Measurements from ENCODE around the gene ICA1. TPM values are rescaled to one million over a fixed set of nuclear protein-coding genes. Genes with fewer than 3 reads are reported as not detected.

Gene ICA1
- total RNA-seq, 1 donor from 2014 or later: 13.1 TPM

DNA sequence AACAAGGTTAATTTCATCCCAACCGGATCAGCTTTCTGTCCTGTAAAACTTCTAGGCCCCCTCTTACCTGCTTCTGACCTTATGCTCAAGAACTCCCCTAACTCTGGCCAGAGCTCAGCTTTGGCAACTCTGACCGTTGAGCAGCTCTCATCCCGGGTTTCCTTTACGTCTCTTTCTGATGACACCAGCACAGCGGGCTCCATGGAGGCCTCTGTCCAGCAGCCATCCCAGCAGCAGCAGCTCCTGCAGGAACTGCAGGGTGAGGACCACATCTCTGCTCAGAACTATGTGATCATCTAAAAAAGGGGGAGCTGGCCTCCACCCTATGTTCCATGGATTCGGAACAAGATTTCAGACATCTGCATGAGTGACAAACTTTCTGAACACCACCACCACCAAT is 175.7 kb downstream of the ICA1 start:
- Histone ChIP-seq H3K9ac (no peak overlapping the region), H2AFZ (replicated peaks) (no peak overlapping the region), H3K27me3 (no peaks in the 10 kb centered on the region), H3K79me2 (ENCODE audit: low read depth) (no peaks in the 10 kb centered on the region), H3K4me2 (no peak overlapping the region), H3K27ac (peak overlapping the region; percentile 42), H4K20me1 (ENCODE audit: low read depth) (no peaks in the 10 kb centered on the region), H3K4me1 (peaks cover 14% of the 10 kb centered on the region), H3K4me3 (no peak overlapping the region), H3F3A (ENCODE audit: low read depth) (no peaks in the 10 kb centered on the region), H3K36me3 (peaks cover 3% of the 10 kb centered on the region), H3K9me3 (ENCODE audit: low read depth) (no peaks in the 10 kb centered on the region)
- DNase-seq (ENCODE audit: low spot score): no peak
- TF ChIP-seq, protein P1, sequence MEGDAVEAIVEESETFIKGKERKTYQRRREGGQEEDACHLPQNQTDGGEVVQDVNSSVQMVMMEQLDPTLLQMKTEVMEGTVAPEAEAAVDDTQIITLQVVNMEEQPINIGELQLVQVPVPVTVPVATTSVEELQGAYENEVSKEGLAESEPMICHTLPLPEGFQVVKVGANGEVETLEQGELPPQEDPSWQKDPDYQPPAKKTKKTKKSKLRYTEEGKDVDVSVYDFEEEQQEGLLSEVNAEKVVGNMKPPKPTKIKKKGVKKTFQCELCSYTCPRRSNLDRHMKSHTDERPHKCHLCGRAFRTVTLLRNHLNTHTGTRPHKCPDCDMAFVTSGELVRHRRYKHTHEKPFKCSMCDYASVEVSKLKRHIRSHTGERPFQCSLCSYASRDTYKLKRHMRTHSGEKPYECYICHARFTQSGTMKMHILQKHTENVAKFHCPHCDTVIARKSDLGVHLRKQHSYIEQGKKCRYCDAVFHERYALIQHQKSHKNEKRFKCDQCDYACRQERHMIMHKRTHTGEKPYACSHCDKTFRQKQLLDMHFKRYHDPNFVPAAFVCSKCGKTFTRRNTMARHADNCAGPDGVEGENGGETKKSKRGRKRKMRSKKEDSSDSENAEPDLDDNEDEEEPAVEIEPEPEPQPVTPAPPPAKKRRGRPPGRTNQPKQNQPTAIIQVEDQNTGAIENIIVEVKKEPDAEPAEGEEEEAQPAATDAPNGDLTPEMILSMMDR (IDR thresholded peaks at IDR 0.05): no peak
- TF ChIP-seq EZH2phosphoT487 (IDR thresholded peaks at IDR 0.05) (no peak), EZH2 (IDR thresholded peaks at IDR 0.05) (no peak)
- Mint-ChIP-seq H3K36me3 (peaks cover 10% of the 10 kb centered on the region), H3K4me1 (peaks cover 10% of the 10 kb centered on the region), H3K27me3 (ENCODE audit: insufficient read depth, low read depth) (no peaks in the 10 kb centered on the region), H3K4me3 (no peak overlapping the region), H3K27ac (peak overlapping the region; percentile 3), H3K9me3 (no peaks in the 10 kb centered on the region)

DNA sequence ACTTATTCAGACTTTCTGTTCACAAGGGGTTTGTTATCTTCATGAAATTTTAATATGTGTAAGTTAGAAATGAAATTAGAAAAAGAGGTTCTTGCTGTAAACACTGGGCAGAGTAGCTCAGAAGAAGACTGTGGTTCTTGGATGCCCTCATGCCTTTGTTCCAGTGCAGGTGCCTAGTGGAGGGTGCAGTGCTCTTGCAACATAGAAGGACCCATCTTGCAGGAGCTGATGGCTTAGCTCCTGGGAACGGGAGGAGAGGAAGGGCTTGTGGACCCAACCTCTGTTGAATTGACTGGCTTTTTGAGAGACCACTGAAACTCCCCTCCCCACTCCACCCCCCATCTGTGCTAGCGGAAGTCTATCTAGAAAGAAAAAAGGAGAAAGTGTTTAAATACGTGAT is 176.5 kb downstream of the ICA1 start:
- DNase-seq (ENCODE audit: low spot score): no peak
- H3K27me3 Mint-ChIP-seq (ENCODE audit: insufficient read depth, low read depth): no peaks in the 10 kb centered on the region
- no peak for TF ChIP-seq EZH2 (IDR thresholded peaks at IDR 0.05)
- TF ChIP-seq EZH2phosphoT487 (IDR thresholded peaks at IDR 0.05): no peak
- TF ChIP-seq, protein P1 (IDR thresholded peaks at IDR 0.05): no peak
- H4K20me1 ChIP-seq (ENCODE audit: low read depth): no peaks in the 10 kb centered on the region
- H3K79me2 ChIP-seq (ENCODE audit: low read depth): no peaks in the 10 kb centered on the region
- H3K27ac ChIP-seq: peak overlapping the region; percentile 8
- no peak overlapping the region for H3K4me3 ChIP-seq
- H3K27ac Mint-ChIP-seq: peak overlapping the region; percentile 2
- peaks cover 3% of the 10 kb centered on the region for H3K36me3 ChIP-seq
- H3K36me3 Mint-ChIP-seq: peaks cover 10% of the 10 kb centered on the region
- H3K27me3 ChIP-seq: no peaks in the 10 kb centered on the region
- H3K4me3 Mint-ChIP-seq: no peak overlapping the region
- H3K9me3 ChIP-seq (ENCODE audit: low read depth): no peaks in the 10 kb centered on the region
- no peak overlapping the region for H2AFZ ChIP-seq (replicated peaks)
- peaks cover 10% of the 10 kb centered on the region for H3K4me1 Mint-ChIP-seq
- H3K9ac ChIP-seq: no peak overlapping the region
- no peak overlapping the region for H3K4me2 ChIP-seq
- peaks cover 14% of the 10 kb centered on the region for H3K4me1 ChIP-seq
- H3F3A ChIP-seq (ENCODE audit: low read depth): no peaks in the 10 kb centered on the region
- no peaks in the 10 kb centered on the region for H3K9me3 Mint-ChIP-seq

DNA sequence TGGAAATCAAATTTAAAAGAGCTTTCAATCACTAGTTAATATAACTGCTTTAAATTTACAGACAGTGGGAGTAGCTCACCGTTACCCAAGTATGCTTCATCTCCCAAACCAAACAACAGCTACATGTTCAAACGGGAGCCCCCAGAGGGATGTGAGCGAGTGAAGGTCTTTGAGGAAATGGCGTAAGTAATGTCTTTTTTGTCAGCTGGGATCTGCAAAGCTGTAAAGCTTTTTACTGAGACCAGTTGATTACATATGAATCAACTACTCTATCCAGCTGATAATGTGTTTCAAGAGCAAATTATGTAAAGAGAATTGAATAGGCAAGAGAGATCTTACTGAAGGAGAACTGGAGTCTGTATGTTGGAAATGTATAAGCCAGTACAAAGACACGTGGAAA is 177.1 kb downstream of the ICA1 start:
- no peak overlapping the region for H3K27ac Mint-ChIP-seq
- H3K27ac ChIP-seq: peak overlapping the region; percentile 8
- no peaks in the 10 kb centered on the region for H3K27me3 ChIP-seq
- no peak overlapping the region for H3K4me3 ChIP-seq
- peaks cover 10% of the 10 kb centered on the region for H3K4me1 Mint-ChIP-seq
- H3K9ac ChIP-seq: no peak overlapping the region
- no peak overlapping the region for H2AFZ ChIP-seq (replicated peaks)
- TF ChIP-seq EZH2 (IDR thresholded peaks at IDR 0.05) (no peak), EZH2phosphoT487 (IDR thresholded peaks at IDR 0.05) (no peak)
- TF ChIP-seq, protein P1 (IDR thresholded peaks at IDR 0.05): no peak
- peaks cover 14% of the 10 kb centered on the region for H3K4me1 ChIP-seq
- no peak overlapping the region for H3K4me2 ChIP-seq
- no peaks in the 10 kb centered on the region for H4K20me1 ChIP-seq (ENCODE audit: low read depth)
- H3K9me3 ChIP-seq (ENCODE audit: low read depth): no peaks in the 10 kb centered on the region
- H3F3A ChIP-seq (ENCODE audit: low read depth): no peaks in the 10 kb centered on the region
- H3K79me2 ChIP-seq (ENCODE audit: low read depth): no peaks in the 10 kb centered on the region
- peaks cover 3% of the 10 kb centered on the region for H3K36me3 ChIP-seq
- no peak overlapping the region for H3K4me3 Mint-ChIP-seq
- no peak for DNase-seq (ENCODE audit: low spot score)
- no peaks in the 10 kb centered on the region for H3K27me3 Mint-ChIP-seq (ENCODE audit: insufficient read depth, low read depth)
- no peaks in the 10 kb centered on the region for H3K9me3 Mint-ChIP-seq
- H3K36me3 Mint-ChIP-seq: peaks cover 10% of the 10 kb centered on the region

Data from neural progenitor cell (in vitro differentiated cells).